ACHN (cell line): ENCODE measurements around the gene EGR4.

Experiments used
- DNase-seq: peaks from one replicate; pipeline ENCODE4 v3.0.0-alpha.2; 2015
- in situ Hi-C: cut with HindIII; loops from 2 replicates; pipeline ENCODE4 v1.10.0; 2017; ENCODE audit warnings: low sequenced_read_pairs, low pct_ligation_motif_present, low pct_unique_long_range_greater_than_20kb

Gene EGR4

GRCh38 chr2:73291461-73292315 lies 1.7 kb downstream of the EGR4 start:
- DNase-seq = no peak

GRCh38 chr2:73291093-73291460 lies 2.3 kb downstream of the EGR4 start:
- peak; percentile 73 for DNase-seq

More at GRCh38 chr2:73291461-73292315, 1.7 kb downstream of the EGR4 start:
- in situ Hi-C loops = no loop called here

GRCh38 chr2:73290049-73290839 lies 3.1 kb downstream of the EGR4 start:
- in situ Hi-C loops = no loop called here

More at GRCh38 chr2:73291093-73291460, 2.3 kb downstream of the EGR4 start:
- in situ Hi-C loops = no loop called here

GRCh38 chr2:73289304-73289703 lies 4.0 kb downstream of the EGR4 start:
- DNase-seq = no peak
- in situ Hi-C loops = no loop called here

More at GRCh38 chr2:73290049-73290839, 3.1 kb downstream of the EGR4 start:
- DNase-seq = peak; percentile 60

GRCh38 chr2:73286134-73286655 lies 7.2 kb downstream of the EGR4 start:
- in situ Hi-C loops = no loop called here
- DNase-seq = no peak

GRCh38 chr2:73285159-73285739 lies 8.1 kb downstream of the EGR4 start:
- in situ Hi-C loops = no loop called here
- no peak for DNase-seq

- peak; percentile 57 for DNase-seq
- in situ Hi-C loops = no loop called here
Measured at GRCh38 chr2:73284296-73285158, 8.8 kb downstream of the EGR4 start, which contains the start of gene FBXO41. FBXO41 (minus strand) TSS chr2:73284478; CDS start chr2:73269630, 14,848 bp downstream.

- in situ Hi-C loops = no loop called here
- DNase-seq = peak; percentile 14
Measured at GRCh38 chr2:73283545-73284295, 9.6 kb downstream of the EGR4 start.

GRCh38 chr2:73282924-73283544 lies 10.3 kb downstream of the EGR4 start:
- in situ Hi-C loops = no loop called here
- no peak for DNase-seq

GRCh38 chr2:73281244-73281643 lies 12.1 kb downstream of the EGR4 start:
- in situ Hi-C loops = no loop called here
- no peak for DNase-seq

GRCh38 chr2:73279852-73280251 lies 13.5 kb downstream of the EGR4 start:
- in situ Hi-C loops = no loop called here
- no peak for DNase-seq

- no peak for DNase-seq
- in situ Hi-C loops = no loop called here
Measured at GRCh38 chr2:73272270-73272669, 21.1 kb downstream of the EGR4 start.

- in situ Hi-C loops = no loop called here
- DNase-seq = no peak
Measured at GRCh38 chr2:73269686-73270465, 23.5 kb downstream of the EGR4 start.

GRCh38 chr2:73268830-73269685 lies 24.3 kb downstream of the EGR4 start:
- in situ Hi-C loops = no loop called here
- DNase-seq = peak; percentile 75

GRCh38 chr2:73268366-73268829 lies 24.9 kb downstream of the EGR4 start:
- DNase-seq = no peak
- in situ Hi-C loops = no loop called here
